NCI-H1092 treated with DMSO at 0.1 percent for 48 hours (cell line): ENCODE results near the gene OIP5.
"Not testable (repeated sequence)": the region's sequence is repeated elsewhere in the genome, so short reads cannot be mapped to it uniquely, and the experiment has no call there.

Experiments
- DNase-seq: peaks from one replicate; lab custom pipeline; 2025; lab: John Stamatoyannopoulos, UW

OIP5 gene

DNA sequence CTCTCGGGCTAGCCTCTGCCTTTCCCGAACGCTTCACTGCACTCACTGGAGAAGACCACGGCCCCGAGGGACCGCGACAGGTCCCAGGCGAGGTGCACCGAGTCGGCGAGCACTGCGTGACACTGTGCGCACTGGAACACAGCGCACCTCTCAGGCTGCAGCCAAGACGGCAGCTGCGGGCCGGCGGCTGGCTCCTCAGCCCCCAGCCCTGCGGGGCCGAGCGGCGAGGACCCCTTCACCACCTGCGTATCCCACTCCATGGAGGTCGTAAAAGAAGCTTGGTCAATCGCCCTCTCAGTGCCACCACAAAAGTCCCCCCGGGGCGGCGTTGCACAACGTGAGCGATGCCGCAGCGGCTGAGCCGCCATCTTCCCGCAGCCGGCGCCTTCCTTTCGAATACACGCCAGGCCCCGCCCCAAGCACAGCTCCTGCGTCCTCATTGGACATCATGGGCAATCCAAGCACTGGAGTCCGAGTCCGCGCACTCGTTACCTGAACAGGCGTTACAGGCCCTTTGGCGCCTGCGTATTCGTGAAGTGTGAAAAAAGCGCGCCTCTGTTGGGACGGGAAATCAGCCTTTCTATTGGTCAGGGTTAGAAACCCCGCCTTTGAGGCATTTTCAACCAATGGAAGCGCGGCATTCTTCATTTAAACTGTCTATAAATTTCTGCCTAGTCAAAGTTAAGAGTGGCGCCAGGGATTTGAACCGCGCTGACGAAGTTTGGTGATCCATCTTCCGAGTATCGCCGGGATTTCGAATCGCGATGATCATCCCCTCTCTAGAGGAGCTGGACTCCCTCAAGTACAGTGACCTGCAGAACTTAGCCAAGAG lies at the start of gene OIP5, which contains the start of gene NUSAP1:
Gene OIP5 (minus strand): TSS at position 398 of the 832 bp plus-strand sequence. CDS start 30 bp downstream, at position 368.
Gene NUSAP1 (plus strand): TSS at position 688 of the 832 bp plus-strand sequence. CDS start 77 bp downstream, at position 765.
- peak; percentile 98 for DNase-seq

DNA sequence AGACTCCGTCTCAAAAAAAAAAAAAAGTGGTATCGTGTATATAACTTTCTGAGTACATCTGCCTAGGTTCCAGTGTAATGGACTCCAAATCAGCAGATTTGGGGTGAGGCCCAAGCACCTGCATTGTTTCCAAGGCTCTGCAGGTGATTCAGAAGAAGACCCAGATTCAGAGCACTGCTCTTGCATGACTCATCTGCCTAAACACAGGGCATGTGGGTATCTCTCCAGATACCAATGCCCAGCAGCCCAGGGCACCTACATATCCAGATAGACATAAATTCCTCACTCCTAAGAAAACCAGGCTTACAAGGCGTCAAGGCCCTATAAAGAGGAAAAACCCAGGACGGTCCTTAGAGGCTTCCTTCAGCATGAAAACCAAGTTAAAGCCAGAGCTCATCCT lies 45.6 kb upstream of the OIP5 start:
- no peak for DNase-seq

DNA sequence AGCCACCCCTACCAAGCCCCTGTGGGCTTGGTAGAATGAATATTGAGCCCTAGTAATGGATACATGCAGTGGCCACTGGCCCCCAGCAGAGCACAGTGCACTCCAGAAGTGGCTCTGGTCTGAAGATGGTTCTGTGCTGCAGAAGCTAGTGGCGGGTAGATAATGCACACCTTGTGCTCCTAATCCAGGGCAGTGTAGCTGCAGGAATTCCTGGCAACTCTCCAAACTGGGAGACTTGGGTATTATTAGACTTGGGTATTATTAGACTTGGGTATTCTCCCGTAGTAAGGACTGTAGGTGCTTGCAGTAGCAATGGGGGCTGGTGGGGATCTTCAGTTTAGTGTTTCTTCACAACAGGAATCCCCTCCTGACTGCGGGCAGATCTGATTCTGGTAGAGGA lies 35.0 kb upstream of the OIP5 start:
- DNase-seq, result no peak

DNA sequence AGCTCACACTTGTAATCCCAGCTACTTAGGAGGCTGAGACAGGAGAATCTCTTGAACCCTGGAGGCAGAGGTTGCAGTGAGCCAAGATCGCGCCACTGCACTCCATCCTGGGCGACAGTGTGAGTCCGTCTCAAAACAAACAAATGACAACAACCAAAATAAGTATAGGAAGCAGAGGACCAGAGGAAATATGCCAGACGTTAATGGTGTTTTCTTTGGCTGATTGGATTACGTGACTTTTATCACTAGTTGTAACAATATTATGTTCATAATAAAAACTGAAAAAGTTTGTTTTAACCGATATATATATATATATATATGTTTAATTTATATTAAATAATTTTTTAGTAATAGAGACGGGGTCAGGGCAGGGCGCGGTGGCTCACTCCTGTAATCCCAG lies 22.0 kb upstream of the OIP5 start:
- DNase-seq, result no peak

DNA sequence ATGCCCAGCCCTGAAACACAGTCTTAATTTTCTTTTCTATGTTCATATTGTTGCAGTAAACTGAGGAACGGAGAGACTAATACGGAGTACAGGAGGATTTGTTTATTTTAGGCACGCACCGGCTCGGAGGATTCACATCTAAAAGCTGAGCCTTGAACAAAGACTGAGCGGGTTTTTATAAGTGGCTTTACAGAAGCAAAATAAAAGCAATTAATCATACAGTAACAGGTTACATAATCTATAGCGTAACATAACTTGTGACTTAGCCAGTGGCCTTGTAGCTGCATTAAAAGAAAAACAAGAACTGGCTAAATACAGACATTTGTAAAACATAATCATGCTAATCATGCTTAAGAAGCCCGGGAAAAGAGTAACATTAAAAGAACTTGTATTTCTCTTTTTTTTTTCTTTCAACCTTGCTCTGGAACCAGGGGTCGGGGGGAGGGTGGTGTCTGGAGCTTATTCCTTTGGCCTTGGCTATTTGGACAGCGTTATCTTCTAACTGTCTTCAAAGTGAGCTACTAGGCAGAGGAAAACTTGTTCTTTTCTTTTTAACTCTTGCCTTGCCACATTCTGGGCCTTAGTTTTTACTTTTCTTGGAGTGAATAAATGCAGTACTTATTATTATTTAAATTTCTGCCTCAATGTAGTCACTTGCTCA lies 17.8 kb upstream of the OIP5 start:
- no peak for DNase-seq

DNA sequence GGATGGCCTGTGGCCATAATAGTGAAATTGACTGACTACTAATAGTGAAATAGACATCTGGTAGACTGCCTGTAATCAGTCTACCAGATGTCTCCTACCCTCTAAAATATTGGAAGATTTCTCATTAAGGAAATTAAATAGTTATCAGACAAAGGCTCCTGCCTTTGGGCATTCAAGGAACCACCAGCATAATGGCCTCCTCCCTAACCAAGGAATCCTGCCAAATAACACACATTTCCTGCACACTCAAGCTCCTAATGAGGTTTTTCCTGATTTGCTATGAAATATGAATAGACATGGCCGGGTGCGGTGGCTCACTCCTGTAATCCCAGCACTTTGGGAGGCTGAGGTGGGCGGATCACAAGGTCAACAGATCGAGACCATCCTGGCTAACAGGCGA lies 14.8 kb upstream of the OIP5 start:
- no peak for DNase-seq

DNA sequence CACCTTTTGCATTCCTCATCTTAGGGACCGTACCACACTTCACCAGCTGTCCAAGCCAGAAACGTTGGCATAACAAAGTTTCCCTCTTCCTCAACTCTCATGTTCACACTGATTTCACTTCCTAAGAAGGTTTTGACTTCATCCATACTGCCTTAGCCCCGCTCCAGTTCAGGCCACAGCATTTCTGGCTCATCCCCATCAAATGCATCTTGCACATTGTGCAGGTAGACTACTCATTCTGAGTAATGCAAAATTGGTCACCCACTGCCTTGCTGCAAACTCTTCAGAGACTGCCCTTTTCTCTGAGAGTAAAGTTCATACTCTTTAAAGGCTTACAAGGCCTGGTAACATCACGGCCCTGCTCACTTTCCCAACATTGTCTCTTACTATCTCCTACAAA lies 9.1 kb upstream of the OIP5 start:
- no peak for DNase-seq

DNA sequence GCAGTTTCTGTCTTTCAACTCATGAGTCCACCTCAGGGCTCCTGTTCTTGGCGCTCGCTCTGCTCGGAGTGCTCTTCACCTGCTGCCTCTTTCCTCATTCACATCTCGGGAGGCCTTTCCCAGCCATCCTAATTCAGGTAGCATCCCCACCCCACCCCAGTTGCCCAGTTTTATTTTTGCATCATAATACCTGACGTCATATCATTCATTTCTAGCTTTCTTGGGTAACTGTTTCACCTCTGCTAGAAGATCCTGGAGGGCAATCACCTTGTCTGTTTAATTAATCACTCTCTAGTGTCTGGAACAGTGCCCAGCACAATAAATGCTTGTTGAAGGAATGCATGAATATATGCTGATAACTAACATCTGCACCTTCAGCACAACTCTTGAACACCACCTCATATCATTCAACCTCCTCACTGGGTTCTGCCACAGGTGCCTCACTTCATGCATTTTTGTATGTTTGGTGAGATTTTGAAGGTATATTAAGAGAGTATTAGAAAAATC lies 7.9 kb upstream of the OIP5 start:
- no peak for DNase-seq

DNA sequence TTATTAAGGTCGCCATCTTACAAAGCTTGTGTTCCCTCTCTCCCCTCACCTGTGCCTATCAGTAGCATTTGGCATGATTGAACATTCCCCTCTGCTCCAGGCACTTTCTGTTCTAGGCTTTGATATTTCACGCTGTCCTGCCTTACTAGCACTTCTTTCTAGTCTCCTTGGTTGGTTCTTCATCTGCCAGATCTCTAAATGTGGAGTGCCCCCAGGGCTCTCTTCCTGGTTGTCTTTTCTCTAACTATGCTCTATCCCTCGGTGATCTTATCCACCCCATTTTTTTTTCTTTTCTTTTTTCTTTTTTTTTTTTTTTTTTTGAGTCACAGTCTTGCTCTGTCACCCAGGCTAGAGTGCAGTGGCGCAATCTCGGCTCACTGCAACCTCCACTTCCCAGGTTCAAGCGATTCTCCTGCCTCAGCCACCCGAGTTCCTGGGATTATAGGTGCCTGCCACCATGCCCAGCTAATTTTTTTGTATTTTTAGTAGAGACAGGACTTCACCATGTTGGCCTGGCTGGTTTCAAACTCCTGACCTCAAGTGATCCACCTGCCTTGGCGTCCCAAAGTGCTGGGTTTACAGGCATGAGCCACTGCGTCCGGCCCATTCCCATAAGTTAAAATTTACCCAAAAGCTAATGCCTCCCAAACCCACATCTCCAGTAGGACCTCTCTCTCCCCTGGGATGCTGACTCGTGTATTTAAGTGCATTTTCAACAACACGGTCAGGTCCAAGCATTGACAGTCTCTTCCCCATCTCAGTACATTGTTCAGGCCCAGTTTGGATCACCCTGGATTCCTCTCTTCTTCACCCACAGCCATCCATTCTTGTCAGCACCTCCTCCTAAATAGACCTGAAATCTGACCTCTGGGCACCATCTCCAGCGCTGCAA lies 5.5 kb upstream of the OIP5 start:
- no peak for DNase-seq

DNA sequence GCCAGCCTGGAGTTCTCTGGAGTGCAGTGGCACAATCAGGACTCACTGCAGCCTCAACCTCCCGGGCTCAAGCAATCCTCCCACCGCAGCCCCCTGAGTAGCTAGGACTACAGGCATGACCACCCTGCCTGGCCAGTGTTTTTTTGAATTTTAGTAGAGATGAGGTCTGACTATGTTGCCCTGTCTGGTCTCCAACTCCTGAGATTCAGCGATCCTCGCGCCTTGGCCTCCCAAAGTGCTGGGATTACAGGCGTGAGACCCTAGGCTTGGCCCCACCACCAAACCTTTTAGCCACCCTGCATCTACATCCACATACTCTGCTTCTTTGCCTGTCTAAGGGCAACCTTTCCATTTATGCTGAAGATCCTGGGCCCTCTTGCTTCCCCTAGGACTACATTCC lies 4.7 kb upstream of the OIP5 start:
- no peak for DNase-seq

DNA sequence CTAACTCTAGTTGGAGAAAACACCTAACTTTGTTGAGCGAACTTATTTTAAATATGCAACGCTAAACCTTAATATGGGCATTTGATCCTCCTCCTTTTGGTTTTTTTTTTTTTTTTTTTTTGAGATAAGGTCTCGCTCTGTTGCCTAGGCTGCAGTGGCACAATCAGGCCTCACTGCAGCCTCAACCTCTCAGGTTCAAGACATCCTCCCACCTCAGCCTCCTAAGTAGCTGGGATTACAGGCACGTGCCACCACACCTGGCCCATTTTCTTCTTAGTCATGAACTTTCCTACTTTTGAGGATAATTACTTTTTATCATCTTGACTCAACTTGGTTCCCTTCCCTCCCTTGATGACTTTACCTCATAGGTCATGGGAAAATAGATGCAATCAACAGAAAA lies 4.2 kb upstream of the OIP5 start:
- no peak for DNase-seq

DNA sequence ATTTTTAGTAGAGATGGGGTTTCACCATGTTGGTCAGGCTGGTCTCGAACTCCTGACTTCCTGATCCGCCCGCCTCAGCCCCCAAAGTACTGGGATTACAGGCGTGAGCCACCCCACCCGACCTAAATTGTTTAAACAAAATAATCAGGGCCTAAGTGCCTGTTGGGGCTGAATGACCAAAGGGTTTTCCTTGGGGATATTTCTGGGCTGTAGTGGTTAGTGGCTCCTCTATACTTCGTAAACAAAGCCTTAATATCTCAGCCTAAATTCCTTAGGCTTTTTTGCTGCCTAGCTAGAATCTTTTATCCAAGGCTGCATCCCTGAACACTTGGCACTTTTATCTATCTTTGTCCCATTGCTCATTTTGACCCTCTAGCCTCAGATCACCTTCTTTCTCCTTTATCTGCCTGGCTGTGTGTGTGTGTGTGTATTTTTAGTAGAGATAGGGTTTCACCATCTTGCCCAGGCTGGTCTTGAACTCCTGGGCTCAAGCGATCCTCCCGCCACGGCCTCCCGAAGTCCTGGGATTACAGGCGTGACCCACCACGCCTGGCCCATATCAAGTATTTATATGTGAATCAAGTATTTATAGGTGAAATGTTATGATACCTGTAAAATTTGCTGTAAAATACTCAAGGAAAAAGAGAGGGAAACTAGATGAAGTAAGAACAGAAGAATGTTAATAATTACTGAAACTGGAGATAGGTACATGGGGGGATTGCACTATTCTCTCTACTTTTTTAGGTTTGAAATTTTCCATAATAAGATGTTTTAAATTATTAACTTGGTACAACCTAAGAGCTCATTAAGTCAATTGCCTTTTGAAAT lies 2.1 kb upstream of the OIP5 start:
- DNase-seq, result no peak

DNA sequence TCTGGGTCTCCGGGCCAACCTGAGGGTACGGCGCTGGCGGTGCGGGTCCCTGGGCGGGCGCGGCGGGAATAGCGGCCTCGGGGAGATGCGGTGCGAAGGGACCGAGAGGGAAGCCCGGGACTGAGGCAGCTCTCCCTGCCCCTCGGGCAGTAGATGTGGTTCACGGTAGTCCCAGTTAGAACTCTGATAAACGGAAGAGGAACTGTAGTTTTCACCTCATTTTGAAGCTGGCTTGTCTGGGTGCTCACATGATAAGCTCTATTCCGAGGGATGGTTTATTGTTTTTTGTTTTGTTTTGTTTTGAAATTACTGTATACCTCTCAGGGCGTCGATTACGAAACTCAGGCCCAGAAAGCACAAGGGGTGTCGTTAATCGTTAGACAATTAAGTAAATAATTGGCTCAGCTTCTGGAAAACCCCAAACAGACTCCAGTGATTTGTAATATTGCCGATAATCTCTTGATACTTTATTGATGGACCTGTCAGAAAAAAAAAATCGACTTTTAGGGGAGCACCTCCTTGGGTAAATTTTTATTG lies 703 bp upstream of the OIP5 start:
- DNase-seq, result peak; percentile 76

DNA sequence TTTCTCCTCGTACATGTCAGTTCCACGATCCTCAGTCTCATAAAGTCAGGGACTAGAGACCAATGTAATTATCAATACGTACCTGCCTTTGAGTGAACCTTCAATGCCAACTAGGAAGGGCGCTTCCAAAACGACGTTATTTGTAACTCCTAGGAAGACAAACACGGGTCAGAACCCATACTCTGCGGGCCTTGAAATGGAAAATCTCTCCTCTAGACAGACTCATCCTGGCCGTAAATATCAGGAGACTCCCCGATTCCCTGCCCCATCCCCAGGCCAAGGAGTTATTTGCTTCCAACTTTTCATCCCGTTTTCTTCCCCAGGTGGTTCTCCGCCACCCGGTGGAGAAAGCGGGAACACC lies 578 bp downstream of the OIP5 start:
- DNase-seq, result no peak

DNA sequence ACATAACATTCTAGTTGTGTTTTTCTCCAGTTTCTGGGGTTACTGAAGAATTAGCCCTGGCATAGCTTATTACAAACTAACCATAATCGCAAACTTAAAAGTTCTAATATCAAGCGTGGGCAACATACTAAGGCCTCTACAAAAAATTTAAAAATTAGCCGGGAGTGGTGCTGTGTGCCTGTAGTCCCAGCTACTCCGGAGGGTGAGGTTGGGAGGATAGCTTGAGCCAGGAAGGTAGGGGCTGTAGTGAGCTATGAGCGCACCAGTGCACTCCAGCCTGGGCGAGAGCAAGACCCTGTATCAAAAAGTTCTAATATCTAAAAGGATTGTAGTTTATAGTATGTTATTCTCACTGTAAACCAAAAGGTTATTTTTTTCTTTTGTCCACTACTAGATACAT lies 1.1 kb downstream of the OIP5 start:
- DNase-seq, result no peak

DNA sequence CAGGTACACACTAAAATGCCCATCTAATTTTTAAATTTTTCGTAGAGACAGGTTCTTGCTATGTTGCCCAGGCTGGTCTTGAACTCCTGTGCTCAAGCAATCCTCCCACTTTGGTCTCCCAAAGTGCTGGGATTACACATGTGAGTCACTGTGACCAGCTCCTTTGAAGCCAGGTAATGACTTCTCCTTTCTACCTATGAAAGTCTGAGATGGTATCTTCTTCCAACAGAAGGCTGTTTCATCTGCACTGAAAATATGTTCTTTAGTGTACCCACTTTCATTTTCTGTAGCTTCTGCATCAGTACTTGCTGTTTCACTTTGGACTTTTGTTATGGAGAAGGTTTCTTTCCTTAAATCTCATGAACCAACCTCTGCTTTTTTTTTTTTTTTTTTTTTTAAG lies 8.8 kb downstream of the OIP5 start:
- DNase-seq, result no peak

DNA sequence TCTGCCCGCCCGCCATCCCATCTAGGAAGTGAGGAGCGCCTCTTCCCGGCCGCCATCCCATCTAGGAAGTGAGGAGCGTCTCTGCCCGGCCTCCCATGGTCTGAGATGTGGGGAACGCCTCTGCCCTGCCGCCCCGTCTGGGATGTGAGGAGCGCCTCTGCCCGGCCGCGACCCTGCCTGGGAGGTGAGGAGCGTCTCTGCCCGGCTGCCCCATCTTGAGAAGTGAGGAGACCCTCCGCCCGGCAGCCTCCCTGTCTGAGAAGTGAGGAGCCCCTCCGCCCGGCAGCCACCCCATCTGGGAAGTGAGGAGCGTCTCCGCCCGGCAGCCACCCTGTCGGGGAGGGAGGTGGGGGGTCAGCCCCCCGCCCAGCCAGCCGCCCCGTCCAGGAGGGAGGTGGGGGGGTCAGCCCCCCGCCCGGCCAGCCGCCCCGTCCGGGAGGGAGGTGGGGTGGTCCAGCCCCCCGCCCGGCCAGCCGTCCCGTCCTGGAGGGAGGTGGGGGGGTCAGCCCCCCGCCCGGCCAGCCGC lies 11.5 kb downstream of the OIP5 start:
- DNase-seq, result not testable (repeated sequence)

DNA sequence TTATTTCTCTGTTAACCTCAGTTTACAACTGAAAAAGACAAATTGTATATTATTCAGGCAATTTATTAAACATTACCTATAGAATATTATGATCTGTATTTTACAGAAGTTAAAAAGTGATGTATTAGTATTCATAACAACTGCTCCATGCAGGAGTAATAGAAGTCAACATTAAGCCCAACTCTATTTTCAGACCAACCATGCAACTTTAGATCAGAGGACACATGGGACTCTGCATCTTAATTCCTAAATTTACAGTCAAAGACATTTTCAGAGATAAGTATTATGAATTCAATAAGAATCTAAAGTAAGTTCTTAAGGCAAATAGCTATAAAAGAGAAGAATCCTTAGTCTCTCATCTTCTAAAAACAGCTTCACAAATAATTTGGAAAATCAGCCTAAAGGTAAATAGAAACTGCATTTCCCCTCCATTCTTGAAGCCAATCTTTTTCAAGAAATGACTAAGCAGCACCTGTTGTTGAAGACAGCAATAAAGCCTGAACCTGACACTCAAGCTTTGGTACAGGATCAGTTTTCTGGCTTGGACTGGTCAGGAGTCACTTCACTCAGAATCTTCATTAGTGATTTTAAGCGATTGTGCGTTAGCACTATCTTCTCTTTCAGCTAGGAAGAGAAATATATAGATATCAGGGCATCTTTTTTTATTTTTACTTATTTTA lies 23.0 kb downstream of the OIP5 start:
- no peak for DNase-seq

DNA sequence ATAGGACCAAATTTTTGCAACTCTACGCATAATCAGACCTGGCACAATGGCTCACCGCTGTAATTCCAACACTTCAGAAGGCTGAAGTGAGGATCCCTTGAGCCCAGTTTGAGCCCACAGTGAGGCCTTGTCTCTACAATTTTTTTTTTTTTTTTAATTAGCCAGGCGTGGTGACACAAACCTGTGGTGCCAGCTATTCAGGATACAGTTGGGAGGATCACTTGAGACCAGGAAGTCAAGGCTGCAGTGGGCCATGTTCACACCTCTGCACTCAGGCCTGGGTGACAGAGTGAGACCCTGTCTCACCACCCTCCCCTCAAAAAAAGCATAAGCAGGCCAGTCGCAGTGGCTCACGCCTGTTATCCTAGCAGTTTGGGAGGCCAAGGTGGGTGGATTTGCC lies 24.7 kb downstream of the OIP5 start:
- no peak for DNase-seq

DNA sequence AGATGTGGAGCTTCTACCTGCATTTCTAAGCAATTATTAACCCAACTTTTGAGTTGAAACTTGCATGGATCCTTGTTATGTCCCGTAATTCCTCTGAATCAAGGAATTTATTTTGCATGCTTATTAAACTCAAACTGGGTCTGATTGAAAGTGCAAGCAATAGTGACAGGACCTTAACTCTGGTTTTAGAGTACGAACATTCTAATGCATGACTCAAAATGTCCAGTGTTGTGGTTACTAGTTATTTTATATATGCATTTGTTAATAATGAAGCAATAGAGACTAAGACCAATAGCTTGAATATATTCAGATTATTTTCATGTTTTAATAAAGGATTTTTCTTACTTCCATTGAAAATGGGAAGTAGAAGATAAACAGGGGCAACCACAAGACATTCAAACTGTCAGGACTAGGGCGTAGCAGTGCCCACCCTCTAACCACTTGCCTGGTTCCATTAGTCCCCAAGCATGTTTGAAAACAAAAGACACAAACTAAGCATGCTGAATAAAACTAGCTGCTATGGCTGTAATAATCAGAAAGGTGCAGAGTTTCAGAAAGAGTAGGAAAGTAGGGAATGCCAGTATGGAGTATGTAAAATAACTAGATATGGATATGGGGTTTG lies 28.1 kb downstream of the OIP5 start:
- DNase-seq, result no peak
